Fibroblast of skin of abdomen (primary cell): ENCODE results near the gene SUFU.

Experiments
- DNase-seq: peaks from one replicate; pipeline ENCODE4 v3.0.0-alpha.2; 2013

SUFU gene

DNA sequence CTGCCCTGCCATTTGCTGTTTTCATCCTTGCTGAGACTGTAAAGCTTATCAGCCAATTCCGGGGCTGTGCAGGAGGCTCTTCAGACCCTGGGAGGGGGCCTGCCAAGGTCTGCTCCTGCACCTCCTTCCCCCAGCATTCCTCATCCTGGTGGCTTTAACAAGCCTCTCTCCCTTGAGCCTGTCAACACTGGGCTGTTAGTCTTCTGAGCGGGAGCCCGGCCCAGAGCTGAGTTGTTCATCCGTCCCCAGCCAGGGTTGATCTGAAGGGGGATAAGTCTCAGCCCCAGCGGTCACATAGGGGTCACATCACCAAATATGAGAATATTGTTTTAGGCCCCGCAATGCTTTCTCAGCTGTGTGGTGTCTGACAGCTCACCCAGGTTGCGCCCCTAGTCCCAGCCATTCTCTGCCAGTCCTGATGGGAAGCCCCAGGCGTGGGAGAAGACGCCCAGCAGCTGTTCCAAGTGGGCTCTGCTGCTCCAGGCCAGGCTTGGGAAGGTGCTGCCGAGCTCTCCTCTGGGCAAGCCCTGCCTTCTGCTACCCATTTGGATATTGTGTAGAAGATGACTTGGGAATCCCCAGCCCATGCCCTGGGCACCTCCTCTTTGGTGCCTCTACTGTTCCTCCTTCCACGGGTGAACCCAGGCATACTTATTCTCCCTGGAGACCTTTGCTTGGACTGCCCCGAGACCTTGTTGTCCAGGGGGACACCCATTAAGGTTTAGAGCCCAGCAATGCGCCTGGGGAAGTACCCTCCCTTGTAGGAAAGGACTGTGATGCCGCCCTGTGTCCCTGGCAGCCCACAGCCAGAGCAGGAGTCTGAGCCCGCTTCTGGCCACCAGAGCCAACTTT, 117.0 kb downstream of the SUFU start:
- no peak for DNase-seq

DNA sequence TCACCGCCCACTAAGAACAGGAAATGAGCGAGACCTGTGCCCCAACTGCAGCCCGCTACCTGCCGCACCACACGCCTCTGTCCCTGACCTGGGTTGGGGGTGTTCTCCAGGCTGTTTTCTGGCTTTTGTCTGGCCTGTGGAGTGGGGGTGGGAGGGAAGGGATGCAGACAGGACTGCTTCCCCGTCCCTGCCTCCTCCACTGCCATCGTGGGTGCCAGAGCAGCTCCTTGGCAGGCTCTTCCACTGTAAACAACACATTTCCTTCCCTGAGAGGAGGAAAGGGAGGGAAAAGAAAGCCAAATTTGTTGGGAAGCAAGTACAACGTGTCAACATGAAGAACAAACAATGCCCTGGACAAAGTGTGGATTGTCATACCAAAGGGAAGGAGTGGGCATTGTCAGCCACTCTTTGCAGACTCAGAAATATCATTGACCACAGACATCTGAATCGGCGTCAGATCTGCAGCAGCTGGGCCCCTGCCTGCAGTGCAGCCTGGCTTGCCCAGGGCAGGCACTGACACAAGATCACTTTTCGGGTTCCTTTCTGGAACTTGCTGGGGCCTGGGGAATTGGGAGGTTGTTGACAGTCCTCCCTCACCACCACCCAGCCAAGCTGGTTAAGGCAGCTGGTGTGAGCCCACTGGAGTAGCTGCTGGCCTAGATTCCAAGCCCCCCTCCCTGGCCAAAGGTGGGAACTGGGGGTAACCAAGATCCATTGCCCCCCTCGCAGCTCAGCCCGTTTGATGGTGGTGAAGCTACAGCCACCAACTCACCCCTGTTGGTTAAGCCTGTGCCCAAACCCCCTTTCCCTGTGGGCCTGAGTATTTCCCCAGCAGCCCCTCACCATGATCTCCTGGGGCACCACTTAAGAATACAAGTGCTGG, 117.9 kb downstream of the SUFU start:
- DNase-seq, result no peak

DNA sequence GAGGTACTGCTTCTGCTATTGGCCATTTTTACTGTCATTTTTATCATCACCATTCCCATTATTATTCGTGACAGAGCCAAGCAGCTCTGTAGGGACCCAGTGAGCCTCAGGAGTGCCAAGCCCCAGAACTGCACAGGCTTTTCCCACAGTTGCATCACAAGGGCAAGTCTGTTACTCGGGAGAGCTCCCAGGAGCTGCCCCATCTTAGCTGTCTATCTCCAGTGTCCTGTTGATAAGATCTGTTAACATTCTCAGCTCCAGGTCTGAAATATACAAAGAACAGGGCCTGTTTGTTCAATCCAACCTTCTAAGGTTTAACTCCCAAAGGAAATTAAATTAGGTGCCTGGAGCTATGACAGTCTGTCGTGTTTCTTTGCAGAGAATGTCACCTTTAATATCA, 120.3 kb downstream of the SUFU start:
- no peak for DNase-seq

DNA sequence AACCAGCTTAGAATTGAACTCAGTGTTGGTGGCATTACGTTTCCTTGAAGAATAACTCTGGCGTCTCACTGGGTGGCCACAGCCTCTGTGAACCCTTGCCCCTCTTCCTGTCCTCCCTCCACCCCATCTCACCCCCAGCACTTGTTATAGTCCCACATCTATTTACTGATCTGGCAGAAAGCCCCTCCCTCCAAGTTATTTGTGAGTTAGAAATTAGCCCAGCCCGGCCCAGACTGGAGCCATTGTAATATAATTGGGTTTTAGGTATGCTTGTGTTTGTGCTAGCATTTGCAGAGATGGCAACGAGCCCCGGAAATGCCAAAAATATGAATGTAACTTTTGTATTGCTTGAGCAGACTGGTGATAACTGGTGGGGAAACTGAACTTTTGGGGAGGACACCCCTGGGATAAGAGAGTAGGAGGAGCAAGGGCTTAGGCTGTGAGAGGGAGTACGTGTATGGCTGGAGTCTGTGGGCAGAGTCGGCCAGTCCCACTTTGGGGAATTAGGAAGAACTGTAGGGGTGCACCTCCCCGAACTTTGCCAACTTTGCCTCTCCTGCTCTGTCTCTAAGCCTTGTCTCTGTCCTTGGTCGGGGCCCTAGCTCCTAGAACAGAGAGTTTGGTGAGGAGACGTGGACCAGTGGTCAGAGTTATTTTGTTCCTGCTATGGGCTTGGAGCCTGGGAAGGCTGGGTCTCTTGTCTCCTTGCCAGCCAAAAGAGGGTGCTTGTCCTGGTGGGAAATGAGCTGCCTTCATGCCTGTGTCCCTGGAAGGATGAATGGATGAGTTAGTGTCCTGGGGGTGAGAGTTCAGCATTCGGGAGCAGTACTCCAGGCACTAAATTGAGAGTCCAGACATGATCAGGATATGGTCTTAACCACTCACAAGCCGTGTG, 121.2 kb downstream of the SUFU start:
- no peak for DNase-seq

DNA sequence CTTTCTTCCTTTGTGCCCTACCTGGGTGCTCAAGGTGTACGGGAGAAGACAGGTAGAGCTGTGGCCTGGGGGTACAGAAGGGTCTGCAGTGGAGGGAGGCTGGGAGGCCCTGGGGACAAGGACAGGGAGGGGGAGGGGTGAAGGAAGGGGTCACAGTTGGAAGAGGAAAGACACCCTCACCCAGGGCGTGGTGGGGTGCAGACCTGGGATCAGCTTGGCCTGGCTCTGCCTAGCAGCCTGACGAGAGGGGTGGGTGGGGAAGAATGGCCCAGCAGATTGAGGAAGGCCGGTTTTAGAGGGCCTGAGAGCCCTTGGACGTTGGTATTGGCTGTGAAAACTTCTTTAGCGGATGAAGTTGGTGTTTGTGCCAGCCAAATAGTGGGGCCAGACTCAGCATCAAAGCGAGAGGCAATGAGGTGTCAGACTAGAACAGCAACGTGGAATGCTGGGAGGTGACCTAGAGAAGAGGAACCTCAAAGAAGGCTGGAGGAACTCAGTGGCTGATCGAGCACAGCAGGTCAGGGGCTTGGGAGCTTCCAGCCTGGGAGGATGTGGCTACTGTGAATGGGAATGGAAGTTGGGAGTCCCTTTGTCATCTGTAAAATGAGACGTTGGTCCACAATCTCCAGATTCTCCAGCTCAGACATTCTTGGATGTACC, 122.4 kb downstream of the SUFU start:
- no peak for DNase-seq

DNA sequence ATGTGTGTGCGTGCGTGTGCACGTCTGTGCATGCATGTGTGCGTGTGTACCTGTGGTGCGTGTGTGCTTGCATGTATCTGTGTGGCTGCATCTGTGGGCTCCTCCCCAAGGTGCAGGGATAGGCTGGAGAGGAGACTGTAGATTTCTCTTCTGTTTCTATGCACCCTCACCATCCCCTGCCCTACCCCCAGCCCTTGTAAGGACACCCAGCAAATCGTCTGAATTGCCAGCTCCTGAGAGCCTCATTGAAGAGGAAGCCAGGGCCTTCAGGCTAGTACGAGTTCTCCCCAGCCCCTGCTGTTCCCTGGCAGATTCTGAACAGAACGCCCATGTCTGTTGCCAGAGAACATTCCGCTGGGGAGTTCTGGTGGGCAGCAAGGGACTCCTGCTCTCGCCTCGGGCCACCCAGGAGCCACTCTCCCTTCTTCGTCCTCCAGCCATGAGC, 123.5 kb downstream of the SUFU start:
- no peak for DNase-seq

DNA sequence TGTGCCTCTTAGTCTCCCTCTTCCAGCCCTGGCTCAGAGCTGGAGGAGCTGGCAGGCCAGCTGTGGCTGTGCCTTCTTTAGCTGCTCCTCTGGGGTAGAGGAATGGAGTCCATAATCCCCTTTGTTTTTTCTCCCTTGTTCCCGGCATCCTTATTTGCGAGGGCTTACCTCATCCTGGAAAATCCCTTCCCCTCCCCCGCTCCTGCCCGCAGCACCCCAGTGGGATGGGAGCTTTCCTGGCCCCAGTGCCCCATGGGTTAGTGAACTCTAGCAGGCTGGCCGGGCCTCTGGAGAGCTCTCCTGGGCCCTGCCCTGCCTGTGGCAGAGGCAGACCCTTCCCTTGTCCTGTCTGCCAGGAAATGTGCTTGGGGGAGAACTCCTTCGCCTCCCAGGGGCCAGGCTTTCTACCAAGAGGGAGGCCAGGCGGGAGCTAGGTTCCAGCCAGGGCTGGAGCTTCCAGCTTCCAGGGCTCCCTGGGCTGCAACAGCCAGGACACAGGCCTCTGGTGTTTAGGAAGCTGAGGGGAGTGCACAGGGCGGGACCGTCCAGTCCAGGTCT, 124.0 kb downstream of the SUFU start:
- peak; percentile 78 for DNase-seq

DNA sequence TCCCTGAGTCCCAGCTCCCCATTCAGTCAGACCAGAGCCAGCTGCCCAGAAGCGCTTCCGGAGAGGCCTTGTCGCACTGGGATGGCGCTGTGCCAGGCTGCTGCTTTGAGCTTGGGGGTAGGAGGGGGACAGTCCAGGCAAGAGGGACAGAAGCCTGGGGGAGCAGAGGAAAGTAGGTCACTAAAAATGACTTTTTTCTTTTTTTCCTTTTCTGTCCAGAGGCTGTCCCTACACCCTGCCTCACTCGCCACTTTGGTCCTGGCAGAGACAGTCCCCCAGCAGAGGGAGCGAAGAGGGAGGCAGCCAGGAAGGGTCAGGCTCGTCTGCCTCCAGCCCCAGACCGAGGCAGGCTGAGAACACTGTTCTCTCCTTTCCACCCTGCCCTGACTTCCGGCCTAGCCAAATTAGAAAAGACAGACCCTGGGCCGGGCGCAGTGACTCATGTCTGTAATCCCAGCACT, 124.7 kb downstream of the SUFU start:
- DNase-seq, result no peak

DNA sequence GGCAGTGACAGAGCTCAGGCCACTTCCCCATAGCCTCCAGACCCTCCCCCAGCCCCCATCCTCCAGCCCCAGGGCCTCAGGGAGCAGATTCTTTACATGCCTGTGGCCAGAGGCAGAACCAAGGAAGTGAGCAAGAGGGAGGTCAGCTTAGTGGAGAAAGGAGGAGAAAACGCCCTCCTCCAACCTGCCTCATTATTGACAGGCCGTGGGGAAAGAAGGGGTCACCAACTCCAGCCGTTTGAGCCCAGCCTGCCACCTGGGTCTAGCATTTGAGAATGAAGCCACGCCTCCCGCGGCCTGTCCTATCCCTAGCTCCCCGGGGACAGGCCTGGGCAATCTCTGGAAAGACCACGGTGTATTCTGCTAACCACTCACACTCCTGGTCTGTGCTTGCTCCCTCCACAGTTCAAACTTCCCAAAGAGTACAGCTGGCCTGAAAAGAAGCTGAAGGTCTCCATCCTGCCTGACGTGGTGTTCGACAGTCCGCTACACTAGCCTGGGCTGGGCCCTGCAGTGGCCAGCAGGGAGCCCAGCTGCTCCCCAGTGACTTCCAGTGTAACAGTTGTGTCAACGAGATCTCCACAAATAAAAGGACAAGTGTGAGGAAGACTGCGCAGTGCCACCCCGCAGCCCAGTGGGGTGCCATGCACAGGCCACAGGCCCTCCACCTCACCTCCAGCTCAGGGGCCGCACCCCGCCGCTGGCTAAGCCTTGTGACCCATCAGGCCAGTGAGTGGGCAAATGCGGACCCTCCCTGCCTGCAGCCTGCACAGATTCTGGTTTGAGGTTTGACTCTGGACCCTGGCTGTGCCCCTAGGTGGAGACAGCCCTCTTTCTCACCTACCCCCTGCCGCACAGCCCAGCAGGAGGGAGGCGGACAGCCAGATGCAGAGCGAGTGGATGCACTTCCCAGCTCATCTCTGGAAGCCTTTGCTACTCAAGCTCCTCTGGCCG, 126.2 kb downstream of the SUFU start:
- DNase-seq, result peak; percentile 94

DNA sequence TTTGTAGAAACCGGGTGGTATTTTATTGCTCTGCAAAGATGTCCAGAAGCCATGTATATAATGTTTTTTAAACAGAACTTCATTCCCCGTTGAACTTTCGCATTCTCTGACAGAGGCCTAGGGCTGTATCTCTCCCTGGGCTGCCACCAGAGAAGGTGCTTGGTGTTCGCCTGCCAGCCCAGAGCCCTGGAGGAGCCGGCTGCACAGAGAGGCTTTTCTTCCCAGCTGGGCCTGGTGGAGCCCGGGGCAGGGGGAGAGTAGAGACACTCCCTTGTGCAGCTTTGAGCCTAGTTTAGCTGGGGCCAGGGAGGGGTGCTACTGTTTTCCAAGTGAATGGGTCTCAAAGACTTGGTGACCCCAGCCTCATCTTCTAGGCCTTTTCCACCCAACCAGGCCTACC, 126.9 kb downstream of the SUFU start:
- DNase-seq, result no peak

DNA sequence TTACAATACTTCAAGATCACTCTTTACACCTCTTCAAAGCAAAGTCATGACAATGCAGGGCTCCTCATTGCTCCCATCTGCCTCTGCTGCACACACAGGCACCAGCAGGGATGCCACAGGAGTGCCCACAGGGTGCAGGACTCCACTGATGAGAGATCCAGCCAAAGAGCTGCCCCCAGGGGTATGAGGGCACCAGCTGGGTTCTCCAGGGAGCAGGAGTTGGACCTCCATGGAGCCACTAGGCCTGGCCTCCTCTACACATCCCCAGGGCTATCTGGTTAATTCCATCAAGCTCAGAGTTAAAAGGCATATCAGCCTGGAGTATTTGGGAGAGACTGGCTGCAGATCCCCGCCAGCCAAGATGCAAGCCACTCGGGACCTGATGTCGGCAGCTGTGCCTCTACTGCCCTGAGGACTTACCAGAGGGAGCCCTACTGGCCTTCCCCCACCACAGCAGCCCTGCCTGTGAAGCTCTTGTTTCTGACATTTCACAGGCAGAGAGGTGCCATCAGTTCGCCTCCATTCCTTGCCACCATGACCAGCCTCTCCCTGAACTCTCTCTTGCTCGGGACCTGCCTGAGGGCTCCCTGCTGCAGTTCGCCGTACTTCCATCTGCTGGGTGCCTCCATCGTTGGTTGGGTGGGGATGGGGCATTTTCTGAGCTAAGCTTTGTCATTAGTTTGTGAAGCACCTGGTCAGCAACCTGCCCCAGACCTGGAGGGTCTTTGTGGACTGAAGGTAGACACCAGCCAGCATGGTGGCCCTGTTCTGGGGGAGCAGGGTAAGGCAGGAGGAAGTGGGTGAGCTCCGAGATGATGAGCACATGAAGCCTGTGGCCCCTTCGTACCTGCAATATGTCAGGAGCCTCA, 128.0 kb downstream of the SUFU start:
- no peak for DNase-seq

DNA sequence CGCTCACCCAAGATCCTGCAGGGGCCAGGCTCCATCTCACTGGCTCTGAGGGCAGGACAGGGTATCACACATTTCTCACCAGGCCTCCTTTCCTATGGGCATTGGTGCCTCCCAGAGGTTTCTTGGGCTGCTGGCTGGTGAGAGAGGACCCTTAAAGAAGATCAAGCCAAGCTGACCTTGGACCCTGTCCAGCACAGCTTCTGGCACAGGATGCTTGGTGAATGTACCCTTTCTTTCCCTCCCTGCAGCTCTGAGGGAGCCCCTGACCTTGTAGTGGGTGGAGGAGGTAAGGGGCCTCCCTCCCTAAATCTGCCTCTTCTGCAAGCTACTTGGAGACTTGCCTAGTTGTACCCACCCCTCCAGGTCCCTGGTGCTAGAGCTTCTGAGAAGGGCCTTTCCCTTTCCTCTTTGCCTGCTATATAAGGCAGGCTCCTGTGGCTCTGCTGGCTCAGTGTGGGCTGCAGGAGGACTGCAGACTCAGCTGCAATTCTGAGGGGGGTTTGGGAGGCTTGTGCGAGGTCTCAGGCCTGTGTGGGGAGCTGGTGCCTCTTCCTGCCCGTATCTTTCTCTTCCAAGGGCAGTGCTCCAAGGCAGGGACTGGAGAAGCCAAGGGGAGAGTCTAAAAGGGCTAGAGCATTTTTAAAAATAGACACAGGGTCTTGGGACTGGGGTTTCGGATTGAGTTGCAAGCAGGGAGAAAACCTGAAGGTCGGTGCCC, 128.8 kb downstream of the SUFU start:
- DNase-seq, result peak; percentile 68

DNA sequence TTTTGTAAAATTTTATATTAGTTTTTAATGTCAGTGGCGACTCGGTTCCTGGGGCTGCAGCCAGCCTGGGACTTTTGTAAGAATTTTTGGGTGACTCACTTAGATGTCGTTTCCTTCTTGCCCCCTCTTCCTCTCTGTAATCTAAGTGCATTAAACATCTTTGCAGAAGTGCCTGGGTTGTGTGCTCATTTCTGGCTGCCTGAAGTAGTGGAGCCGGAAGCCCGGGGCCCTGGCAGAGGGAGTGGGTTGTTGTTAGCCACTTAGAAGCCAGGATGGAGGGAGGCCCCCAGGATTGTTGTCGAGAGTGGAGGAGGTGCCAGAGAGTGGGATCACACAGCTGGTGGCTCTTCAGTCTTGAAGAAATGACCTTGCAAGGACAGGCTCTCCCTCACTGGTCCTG, 129.5 kb downstream of the SUFU start:
- peak; percentile 78 for DNase-seq

DNA sequence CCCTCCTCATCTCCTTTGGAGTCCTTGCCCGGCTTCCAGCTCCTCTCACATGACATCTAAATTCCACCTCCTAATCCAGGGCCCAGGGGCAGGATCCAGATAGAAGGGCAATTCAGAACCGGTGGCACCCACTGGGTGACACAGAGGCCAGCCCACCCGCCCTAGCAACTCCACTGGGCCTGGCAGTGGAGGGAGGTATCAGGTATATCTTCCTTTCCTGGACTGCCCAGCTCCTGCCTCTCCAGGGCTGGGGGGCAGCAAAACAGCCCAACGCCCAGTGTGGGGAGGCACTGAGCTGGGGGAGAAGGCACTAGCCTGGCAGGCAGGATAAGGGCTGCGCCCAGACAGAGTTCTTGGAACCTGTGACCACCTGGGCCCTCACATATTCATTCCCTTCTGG, 130.1 kb downstream of the SUFU start:
- DNase-seq, result no peak

DNA sequence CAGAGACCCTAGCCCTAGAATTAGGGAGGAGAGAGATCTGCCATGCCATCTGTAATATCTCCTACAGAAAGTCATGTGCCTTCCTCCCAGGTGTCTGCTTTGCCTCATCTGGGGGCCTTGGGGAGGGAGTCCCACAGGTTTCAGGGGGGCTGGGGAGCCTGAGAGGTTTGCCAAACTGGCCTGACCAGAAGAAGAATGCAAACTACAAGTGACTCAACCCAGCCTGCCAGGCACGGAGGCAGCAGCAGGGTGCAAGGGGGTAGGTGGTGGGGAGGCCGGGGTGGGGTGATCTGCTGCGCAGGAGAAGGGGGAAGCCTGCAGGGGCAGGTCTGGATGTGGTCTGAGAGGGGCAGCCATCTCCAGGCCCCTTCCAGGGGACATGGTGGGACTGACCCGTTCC, 130.9 kb downstream of the SUFU start:
- DNase-seq, result no peak

DNA sequence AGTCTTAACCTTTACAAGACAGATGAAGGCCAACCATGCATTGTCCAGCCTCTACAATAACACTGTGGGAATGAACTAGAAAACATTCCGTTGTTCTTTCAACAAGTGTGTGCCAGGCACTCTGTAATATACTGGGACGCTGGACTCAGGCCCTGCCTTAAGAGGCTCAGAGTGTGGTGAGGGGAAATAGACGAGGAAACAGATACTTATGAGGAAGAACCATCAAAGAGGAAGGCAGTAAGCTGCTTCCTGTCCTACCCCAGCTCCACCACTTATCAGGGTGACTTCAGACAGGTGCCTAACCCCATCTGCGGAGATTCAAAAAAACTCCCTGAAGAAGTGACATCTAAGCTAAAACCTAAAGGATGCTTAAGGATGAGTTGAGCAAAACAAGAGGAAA, 131.6 kb downstream of the SUFU start:
- DNase-seq, result no peak

DNA sequence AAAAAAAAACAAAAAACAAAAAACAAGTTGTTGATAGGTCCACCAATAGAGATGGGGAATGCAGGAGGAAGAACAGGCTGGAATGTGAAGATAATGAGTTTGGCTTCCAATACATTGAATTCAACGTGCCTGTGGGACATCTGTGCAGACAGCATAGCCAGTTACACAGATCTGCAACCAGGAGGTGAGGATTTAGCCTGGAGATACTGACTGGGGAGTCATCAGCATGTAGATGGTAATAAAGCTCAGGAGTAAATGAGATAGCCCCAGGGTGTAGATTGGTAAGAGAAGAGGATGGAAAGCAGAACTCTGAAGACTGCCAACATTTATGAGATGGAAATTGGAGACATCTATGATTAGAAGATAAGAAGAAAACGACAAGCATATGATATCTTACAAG, 135.8 kb downstream of the SUFU start:
- DNase-seq, result no peak

DNA sequence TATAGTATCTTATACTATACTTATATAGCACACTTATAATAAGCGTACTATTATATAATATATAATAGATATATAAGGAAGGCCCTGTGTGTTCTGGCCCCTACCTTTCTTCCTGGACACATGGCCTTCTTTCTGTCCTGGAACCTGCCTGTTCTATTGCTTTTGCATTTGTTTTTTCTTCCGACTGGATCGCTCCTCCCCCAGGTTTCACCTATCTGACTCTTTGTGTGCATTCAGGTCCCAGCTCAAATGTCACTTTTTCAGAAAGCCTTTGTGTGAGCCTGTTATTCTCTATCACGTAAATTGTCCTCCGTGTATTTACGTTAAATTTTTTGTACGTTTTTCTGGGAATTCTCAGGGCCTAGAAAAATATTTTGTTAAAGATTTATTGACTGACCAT, 137.6 kb downstream of the SUFU start:
- DNase-seq, result no peak
